ENCODE results near the gene DNAH11.
"Not testable (repeated sequence)": the region's sequence is repeated elsewhere in the genome, so short reads cannot be mapped to it uniquely, and the experiment has no call there.

Gene DNAH11

DNA sequence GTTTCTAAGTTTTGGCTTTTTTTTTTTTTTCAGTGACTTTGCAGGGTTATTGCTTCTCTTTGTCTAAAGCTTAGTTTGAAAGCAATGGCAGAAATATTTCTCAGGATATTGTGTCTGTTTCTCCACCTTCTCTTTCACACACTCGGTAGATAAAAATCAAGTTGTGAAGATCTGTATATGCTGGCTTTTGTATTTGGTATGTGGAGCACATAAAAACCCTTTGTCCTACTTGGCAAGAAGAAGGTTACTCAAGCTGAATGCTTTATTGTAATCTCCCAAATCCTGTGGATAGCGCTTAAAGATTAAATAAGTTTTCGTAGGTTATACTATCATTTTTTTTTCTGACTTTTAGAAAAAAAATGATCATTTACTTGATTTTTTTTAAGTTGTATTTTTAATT lies 230.5 kb downstream of the DNAH11 start:
- no peak for DNase-seq (ENCODE audit: low read depth)

DNA sequence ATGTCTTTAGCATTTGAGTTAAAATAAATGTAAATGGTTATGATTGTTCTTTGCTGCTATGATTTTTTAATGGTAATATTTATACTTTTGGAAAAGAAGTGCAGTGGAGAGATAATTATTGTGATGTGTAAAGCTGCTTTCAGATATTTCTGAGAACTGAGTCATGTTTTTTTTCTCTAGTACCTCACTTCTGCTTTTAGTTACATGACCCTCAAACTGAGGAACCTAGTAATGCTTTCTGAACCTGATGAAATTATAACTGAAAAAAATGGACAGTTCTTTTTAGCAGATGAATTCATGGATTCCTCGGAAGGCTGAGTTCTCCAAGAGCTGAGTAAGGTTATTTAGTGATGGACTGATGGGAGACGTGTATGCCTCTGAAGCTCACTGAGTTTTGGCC lies 235.1 kb downstream of the DNAH11 start:
- no peak for DNase-seq (ENCODE audit: low read depth)

DNA sequence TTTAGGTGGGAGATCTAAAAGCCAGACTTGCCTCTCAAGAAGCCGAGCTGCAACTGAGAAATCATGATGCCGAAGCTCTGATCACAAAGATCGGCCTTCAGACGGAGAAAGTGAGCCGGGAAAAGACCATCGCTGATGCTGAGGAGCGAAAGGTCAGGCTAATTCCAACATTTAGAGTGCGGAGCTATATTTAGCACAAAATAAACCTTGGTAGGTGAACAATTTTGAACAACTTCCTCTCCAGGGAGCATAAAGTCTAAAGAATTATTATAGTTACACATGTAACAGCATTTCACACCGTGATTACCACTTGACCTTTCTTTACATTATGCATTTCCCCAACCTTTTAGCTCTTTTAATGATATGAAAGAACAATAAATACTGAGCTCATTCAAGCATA lies 236.1 kb downstream of the DNAH11 start:
- DNase-seq (ENCODE audit: low read depth): no peak

- no peak for DNase-seq (ENCODE audit: low read depth)
These were observed 240.2 kb downstream of the DNAH11 start for GRCh38 chr7:21782996-21783395.

- DNase-seq (ENCODE audit: low read depth): no peak
These were observed 242.2 kb downstream of the DNAH11 start for GRCh38 chr7:21784989-21785388.

- no peak for DNase-seq (ENCODE audit: low read depth)
These were observed 263.0 kb downstream of the DNAH11 start for GRCh38 chr7:21805791-21806190.

DNA sequence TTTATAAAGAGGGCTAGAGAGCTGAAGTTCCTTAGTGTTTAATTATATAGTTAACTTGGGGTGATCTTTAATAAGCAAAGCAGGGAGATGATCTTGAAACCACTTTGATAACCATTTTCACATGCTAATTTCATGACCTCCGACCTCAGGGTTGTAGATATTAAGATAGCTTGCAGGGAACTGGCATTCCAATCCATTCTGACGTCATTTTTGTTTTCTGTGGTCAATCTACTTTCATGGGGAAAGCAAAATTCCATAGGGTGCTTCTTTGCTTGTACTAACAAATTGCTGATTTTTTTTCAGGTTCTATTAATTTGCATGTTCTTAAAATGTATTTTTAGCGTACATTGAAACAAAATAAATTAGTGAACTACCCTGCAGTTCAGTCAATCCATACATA lies 263.5 kb downstream of the DNAH11 start:
- no peak for DNase-seq (ENCODE audit: low read depth)

DNA sequence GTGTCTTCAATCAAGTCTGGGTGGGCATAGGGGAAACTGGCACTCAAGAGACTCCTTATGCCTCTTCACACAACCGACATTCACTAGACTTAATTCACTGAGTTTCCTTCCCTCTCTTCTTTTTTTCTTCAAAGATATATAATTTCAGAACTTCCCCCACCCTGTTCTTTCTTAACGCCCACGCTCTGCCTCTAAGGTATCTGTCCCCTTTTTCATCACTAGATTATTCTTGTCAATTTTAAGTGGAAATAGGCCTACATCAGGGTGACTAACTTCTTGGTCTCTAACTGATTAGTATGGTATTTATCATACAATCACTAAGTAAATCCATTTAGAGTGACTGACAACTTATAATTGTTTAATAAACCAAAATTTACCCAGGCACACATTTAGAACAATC lies 276.2 kb downstream of the DNAH11 start:
- no peak for DNase-seq (ENCODE audit: low read depth)

- DNase-seq (ENCODE audit: low read depth): no peak
These were observed 286.0 kb downstream of the DNAH11 start for GRCh38 chr7:21828841-21829240.

- DNase-seq (ENCODE audit: low read depth): no peak
These were observed 286.9 kb downstream of the DNAH11 start for GRCh38 chr7:21829731-21830130.

DNA sequence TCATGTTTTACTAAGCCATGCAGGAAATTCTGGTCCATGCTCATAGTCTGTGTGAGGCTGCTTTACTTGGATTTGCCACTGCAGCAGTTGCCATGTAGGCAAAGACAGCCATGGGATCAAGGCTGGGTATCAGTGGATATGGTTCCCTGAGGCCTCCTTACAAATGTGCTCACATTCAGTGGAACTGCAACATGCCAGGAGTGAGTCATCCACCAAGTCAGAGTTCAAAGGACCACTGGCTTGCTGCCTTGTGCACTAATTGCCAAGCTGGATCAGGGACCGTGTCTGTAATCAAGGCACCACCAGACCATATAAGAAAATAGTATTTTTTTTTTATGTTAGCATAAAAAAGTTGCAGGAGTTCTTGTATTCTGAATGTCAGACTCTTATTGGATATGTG lies 301.9 kb downstream of the DNAH11 start:
- DNase-seq (ENCODE audit: low read depth): no peak

GRCh38 chr7:21850531-21851285 lies 307.9 kb downstream of the DNAH11 start:
- DNase-seq (ENCODE audit: low read depth): no peak

DNA sequence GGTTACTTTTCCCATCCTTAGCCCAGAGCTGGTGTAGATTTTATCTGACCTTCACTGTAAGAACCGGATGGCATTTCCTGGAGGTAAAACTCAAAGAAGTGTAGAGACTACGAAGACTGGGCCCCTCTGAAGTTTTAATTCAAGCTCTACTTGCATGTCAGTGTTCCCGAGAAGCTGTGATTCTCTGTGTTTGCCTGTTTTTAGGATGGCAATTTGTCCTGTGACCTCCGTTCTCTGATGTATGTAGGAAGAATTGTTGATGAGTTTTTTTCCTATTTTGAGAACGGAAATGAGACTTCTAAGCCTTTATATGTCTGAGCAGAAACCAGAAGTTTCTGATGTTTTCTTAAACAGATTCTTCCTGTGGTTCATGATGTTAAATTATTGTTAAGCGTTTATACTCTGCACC lies 308.7 kb downstream of the DNAH11 start:
- no peak for DNase-seq (ENCODE audit: low read depth)

DNA sequence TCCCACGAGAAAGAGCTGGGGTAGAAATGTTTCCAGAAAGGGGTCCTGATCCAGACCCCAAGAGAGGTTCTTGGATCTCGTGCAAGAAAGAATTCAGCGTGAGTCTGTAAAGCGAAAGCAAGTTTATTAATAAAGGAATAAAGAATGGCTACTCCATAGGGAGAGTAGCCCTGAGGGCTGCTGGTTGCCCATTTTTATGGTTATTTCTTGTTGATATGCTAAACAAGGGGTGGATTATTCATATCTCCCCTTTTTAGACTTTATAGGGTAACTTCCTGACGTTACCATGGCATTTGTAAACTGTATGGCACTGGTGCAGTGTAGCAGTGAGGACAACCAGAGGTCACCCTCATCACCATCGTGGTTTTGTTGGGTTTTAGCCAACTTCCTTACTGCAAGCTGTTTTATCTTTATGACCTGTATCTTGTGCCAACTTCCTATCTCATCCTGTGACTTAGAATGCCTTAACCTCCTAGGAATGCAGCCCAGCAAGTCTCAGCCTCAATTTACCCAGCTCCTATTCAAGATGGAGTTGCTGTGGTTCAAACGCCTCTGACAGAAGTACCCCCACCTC lies 322.9 kb downstream of the DNAH11 start:
- not testable (repeated sequence) for DNase-seq (ENCODE audit: low read depth)

- DNase-seq (ENCODE audit: low read depth): no peak
These were observed 323.9 kb downstream of the DNAH11 start for GRCh38 chr7:21866731-21867130.

GRCh38 chr7:21867226-21867625 lies 324.4 kb downstream of the DNAH11 start:
- DNase-seq (ENCODE audit: low read depth): no peak

- no peak for DNase-seq (ENCODE audit: low read depth)
These were observed 325.2 kb downstream of the DNAH11 start for GRCh38 chr7:21867816-21868575.

GRCh38 chr7:21868576-21868850 lies 325.7 kb downstream of the DNAH11 start:
- no peak for DNase-seq (ENCODE audit: low read depth)

GRCh38 chr7:21869785-21870402 lies 327.1 kb downstream of the DNAH11 start:
- no peak for DNase-seq (ENCODE audit: low read depth)

GRCh38 chr7:21883069-21883468 lies 340.2 kb downstream of the DNAH11 start:
- no peak for DNase-seq (ENCODE audit: low read depth)

- not testable (repeated sequence) for DNase-seq (ENCODE audit: low read depth)
These were observed 340.7 kb downstream of the DNAH11 start for GRCh38 chr7:21883501-21883900.

- DNase-seq (ENCODE audit: low read depth): no peak
These were observed 341.7 kb downstream of the DNAH11 start for GRCh38 chr7:21884496-21884895.

GRCh38 chr7:21886396-21886795 lies 343.6 kb downstream of the DNAH11 start:
- DNase-seq (ENCODE audit: low read depth): no peak

Measured in T follicular helper cell (primary cell).